GM10266 (cell line): ENCODE measurements around the gene DYNC1H1.
A peak's percentile ranks its signal among the peaks of the same experiment; 100 is the strongest.

Experiments used
- DNase-seq: peaks from one replicate; pipeline ENCODE4 v3.0.0; 2012; ENCODE audit errors: extremely low spot score
- TF ChIP-seq, protein P1 (sequence below): IDR thresholded peaks from 2 replicates; pipeline ENCODE4 v1.5.1; 2012; ENCODE audit warnings: mild to moderate bottlenecking, low read depth; ENCODE audit not compliant: control insufficient read depth, insufficient read depth; ENCODE audit errors: missing control alignments

The DYNC1H1 gene

DNA sequence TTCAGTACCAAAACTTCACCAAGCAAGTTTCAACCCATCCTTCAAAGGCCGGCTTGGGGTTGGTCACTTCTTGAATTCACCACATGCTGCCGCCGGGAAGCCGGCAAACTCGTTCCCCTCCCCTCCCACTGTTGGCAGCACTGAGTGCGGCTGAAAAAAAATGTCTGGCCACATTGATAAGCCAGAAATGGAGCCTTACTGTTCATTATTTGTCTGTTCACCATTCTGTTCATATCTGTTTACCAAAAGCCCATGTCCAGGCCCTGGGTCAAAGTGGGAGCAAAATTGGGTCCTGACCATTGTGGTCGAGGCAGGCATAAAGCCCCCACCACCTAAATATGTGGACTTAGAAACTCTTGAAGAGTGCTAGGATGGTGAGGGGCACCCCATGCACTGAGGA, 129.7 kb downstream of the DYNC1H1 start:
- no peak for DNase-seq
- TF ChIP-seq, protein P1, sequence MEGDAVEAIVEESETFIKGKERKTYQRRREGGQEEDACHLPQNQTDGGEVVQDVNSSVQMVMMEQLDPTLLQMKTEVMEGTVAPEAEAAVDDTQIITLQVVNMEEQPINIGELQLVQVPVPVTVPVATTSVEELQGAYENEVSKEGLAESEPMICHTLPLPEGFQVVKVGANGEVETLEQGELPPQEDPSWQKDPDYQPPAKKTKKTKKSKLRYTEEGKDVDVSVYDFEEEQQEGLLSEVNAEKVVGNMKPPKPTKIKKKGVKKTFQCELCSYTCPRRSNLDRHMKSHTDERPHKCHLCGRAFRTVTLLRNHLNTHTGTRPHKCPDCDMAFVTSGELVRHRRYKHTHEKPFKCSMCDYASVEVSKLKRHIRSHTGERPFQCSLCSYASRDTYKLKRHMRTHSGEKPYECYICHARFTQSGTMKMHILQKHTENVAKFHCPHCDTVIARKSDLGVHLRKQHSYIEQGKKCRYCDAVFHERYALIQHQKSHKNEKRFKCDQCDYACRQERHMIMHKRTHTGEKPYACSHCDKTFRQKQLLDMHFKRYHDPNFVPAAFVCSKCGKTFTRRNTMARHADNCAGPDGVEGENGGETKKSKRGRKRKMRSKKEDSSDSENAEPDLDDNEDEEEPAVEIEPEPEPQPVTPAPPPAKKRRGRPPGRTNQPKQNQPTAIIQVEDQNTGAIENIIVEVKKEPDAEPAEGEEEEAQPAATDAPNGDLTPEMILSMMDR: no peak

DNA sequence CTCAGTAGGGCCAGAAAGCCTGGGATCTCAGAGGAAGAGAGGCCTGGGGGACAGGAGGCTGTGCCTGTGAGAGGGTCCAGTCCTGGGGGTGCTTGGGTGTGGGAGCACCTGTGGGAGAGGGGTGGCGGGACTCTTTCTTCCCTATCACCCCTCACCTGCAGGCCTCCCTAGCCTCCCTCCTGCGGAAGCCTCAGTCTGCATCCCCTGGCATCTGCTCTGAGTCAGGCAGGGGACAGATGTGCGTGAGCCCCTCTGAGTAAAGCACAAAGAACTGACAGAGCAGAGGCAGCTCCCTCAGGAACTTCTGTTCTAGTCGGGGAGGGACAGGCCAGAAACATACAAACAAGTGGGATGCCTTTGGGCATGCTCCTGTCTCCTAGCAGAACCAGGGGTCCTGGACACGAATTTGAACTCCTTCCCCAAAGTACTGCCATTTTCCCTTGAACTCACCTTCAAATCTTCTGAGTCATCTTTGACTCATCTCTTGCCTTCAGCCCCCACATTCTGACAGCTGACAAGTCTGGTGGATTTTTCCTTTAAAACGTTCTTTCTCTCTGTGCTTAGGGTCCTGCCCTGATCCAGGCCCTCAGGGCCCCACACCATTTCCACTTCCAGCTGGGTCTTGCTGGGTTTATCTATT, 131.0 kb downstream of the DYNC1H1 start:
- no peak for DNase-seq
- TF ChIP-seq, protein P1: no peak

DNA sequence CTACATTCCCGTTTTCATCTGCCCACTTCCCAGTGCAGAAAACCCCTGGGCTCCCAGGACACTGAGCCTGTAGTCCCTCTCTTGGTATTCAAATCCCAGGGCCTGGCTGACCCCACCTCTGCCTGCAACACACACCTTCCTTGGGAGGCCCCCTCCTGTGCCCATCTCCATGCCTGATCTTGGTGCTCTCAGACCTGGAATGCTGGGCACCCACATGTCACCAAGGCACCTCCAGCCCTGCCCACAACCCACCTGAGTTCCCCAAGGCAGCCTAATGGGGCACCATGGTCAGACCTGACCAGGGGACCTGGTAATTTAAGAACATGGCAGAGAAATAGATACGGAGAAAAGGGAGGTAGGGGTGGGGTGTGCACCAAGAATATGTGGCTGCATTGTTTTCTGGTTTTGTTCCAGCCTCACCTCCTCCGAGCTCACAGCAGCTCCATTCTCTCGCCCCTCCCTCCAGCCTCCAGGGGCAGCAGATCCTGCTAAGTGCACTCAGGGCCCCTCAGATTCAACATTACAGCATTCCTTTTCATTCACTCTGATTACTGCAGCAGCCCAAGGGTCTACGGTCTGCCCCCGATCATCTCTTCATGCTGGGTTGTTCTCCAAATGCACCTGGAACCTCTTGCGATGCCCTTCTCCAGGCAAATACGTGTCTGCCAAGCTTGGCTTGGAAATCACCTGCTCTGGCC, 131.6 kb downstream of the DYNC1H1 start:
- no peak for DNase-seq
- TF ChIP-seq, protein P1: no peak

DNA sequence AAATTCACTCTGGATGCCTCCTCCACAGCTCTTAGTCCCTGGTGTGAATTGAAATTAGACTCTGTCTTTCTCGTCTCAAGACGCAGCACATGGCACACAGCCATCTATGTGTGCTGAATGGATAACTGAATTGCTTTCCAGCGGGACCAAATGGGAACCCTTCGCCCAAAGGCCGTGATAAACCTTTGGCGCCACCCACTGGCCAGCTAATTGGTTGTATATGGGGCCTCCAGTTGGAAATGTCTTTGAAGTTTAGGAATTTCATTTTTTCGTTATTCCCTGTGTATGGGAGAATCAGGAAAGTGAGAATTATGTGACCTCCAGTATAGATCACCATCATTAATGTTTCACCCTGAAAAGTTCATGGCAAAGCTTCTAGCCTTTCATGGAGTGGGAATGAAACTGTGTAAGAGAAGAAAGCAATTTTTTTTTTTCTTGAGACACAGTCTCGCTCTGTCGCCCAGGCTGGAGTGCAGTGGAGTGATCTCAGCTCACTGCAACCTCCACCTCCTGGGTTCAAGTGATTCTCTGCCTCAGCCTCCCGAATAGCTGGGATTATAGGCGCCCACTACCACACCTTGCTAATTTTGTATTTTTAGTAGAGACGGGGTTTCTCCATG, 132.3 kb downstream of the DYNC1H1 start:
- TF ChIP-seq, protein P1: peak; percentile 81
- peak; percentile 61 for DNase-seq

DNA sequence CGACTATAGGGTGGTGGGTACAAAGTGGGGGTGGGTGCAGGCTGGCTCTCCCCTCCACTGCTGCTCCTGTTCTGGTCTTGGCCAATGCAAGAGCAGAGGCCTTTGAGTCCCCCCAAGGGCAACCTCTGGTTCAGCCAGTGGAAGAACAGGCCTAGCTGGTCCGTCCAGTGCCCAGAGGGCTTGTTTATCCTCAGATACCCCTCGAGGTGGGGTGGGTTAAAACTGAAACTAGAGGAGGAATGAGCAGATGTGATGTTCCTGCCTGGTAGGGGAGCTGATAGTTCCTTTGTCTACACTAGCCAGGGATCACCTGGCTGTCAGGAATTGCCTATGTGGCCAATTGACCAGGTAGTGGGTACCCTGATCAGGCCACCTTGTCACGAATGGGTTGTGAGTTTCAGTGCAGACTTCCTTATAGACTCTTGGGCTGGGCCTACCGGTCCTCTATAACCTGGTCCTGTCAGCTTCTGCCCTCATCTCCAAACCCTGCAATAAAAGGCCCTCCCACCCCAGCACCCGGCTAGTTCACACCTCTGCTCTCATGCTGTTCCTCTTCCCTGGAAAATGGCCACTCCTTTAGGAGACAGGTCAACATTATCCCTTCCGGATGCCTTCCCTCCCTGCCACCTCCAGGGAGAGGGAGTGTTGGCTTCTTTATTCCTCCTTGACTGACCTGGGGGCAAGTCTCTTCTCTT, 133.2 kb downstream of the DYNC1H1 start:
- TF ChIP-seq, protein P1: no peak
- no peak for DNase-seq

DNA sequence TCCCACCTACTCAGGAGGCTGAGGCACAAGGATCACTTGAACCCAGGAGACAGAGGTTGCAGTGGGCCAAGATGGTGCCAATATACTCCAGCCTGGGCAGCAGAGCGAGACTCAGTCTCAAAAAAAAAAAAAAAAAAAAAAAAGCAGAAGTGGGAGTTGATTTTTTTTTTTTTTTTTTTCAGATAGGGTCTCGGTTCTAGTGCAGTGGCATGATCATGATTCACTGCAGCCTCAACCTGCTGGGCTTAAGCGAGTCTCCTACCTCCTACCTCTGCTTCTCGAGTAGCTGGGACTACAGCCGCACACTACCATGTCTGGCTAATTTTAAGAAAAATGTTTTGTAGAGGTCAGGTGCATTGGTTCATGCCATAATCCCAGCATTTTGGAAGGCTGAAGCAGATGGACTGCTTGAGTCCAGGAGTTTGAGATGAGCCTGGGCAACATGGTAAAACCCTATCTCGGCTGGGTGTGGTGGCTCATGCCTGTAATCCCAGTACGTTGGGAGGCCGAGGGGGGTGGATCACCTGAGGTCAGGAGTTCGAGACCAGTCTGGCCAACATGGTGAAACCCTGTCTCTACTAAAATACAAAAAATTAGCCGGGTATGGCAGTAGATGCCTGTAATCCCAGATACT, 138.8 kb downstream of the DYNC1H1 start:
- DNase-seq: no peak

More for the DNA sequence above, 138.8 kb downstream of the DYNC1H1 start:
- TF ChIP-seq, protein P1: no peak
